ENCODE data around the gene ADD2. TPM values are rescaled to one million over a fixed set of nuclear protein-coding genes. Genes with fewer than 3 reads are reported as not detected.
A peak's percentile ranks its signal among the peaks of the same experiment; 100 is the strongest.

Gene ADD2
- total RNA-seq, 1 donor from 2014 or later = 2.3 TPM

DNA sequence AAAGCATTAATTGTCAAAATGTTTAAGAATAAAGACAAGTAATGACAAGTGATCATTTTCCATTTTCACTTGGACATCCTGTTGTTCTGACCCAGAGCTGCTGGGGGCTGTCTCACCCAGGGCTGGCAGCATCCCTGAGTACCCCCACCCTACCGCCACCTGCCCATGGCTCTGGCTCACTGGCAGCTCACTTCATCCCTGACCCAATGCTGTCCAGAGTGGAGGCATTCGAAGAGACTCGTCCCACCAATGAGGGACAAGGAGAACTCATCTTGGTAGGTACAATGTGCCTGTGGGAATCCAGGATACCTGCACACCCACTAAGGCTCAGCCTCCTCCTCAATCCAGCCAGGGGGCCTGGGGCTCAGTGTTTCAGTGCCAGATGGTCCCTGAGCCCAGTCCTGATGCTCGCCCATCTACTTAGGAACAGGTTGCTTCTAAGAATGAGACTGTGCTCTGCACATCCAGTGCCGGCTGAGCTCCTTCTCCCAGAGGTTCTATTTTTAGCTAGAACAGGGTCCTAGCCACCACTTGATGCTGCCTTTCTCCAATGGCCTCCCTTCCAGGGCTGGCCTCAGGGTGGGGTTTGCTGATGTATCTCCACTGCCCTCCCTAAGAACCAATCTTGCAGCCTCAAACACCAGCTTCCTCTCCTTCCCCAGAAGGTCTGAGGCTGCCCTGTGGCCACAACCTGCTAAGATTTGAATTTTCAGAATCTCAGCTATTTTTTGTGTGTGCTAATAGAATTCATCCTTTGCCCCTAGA, 53.7 kb downstream of the ADD2 start:
- ATAC-seq (no peak), DNase-seq (ENCODE audit: missing footprints) (no peak)
- intact Hi-C loops (cut with DNase I) = no loop called here

DNA sequence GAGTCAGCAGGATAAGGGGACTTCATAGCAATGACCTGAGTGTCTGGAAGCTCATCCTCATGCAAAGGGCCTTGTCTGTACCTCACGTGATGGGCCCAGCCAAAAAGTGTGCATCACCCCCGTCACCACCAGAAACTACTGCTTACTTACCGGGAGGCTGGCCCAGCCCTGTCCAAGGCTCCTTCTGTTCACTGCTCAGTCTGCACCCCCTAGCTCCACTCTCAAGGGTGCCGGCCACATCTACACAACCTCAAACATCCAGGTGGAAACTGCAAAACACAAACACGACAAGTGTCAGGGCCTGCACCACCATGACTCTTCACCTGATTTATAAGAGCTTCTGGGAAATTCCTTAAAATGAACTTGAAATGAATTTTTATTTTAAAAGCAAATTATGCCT, 55.1 kb downstream of the ADD2 start:
- ATAC-seq = no peak
- no peak for DNase-seq (ENCODE audit: missing footprints)
- intact Hi-C loops (cut with DNase I) = no loop called here

DNA sequence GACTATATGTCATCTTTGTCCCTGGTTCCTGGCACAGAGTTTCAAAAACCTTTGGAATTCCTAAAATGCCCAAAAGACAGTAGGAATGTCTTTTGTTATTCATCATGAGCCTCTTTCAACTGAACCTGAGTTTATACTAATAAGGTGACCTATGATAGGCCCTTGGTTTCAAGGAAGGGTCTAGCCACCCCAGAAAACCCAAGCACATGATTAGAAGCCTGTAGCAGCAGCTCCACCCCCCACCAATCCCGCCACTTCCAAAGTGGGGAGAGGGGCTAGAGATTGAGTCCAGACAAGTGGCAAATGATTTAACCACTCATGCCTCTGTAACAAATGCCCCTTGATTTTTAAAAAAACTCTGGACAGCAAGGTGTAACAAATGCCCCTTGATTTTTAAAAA, 56.8 kb downstream of the ADD2 start:
- DNase-seq (ENCODE audit: missing footprints) (no peak), ATAC-seq (no peak)

DNA sequence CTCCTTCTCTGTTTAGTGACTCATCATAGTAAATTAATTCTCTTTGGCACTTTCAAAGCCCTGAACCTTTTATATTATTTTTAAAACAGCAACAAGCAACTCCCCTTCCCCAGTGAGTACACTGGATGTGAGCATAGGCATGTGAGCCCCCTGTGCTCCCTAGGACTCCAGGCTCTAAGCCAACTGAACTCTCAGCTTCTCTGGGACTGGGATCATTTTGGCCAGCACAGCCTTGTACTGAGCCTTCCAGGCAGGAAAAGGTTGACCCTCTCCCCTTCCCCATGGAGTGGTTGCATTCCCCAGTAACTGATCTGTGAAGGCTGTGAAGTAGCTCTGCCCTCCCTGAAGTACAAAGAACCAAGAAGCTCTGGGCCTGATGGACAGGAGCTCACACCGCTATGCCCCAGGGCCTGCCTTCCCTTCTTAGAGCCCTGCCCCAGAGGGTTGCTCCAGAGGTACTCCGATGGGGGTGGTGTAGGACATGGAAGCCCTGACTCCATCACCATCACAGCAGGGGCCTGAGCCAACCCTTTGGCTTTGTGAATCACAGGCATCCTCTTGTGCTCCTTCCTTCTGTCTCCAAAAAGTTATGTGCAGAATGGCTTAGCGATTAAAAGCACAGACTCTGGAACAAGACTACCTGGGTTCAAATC, 57.8 kb downstream of the ADD2 start:
- no peak for ATAC-seq

More for the DNA sequence above, 56.8 kb downstream of the ADD2 start:
- intact Hi-C loops (cut with DNase I) = no loop called here

DNA sequence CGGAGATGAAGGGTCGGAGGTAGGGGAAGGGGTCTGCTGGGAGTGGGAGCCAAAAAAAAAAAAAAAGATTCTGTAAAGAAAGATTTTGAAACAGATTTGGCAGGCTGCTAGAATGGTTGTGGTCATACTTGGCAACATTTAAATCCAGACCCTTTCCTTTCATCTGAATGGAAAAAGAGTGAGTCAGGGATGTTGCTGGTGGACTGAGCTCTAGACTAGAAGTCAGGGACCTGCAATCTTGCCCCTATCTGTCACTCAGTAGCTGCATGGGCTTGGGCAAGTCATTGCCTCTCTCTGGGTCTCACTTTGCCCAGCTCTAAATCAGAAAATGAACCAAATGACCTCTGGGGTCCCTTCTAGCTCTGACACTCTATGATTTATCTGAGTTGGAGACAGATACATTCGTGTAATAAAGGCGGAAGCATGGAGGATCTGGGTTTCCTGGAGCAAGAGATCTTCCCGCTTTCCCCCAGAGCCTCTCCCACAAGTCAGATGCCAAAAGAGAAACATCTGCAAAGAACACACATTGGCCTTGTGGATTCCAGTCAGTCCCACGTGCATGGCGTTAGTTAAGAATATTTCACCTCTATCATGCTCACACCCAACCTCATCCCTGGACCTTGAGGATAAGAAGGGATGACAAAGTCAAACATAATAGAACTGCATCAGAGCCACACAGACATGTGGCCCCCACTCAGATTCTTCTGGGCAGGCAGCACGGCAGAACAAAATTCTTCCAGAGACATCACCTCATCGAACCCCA, 58.5 kb downstream of the ADD2 start:
- intact Hi-C loops (cut with DNase I) = no loop called here
- no peak for ATAC-seq
- DNase-seq (ENCODE audit: missing footprints) = no peak

More for the DNA sequence above, 57.8 kb downstream of the ADD2 start:
- DNase-seq (ENCODE audit: missing footprints) = no peak
- intact Hi-C loops (cut with DNase I) = no loop called here

DNA sequence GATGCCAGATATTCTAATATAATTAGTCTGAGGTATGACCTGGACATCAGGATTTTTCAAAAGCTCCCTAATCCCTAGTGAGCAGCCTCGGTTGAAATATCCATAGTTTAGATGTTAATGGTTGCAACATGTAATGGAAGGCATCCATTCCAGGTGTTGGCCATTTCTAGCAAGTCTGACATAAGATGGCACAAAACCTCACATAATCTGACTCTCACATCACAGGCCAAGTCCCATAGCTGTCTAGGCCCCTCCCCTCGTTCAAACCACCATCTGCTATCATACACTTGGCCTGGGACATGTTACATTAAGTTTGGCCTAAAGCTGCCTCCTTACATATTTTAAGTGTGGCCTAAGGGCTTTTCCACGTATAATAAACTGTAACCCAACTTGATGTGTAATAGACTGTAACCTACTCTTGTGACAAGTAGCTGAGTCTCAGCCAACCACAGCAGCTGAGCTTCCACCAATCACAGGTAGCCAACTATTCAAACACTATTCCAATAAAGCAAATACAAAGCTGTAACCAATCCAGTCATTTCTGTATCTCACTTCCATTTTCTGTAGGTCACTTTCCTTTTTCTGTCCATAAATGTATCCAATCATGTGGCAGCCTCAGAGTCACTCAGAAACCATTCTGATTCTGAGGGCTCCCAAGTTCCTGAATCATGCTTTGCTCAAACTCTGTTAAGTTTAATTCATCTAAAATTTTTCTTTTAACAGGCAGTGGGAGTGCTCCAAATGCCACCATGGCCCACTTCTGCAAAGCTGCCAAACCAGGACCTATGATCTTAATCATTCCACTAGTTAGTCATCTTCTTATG, 59.4 kb downstream of the ADD2 start:
- no peak for ATAC-seq

DNA sequence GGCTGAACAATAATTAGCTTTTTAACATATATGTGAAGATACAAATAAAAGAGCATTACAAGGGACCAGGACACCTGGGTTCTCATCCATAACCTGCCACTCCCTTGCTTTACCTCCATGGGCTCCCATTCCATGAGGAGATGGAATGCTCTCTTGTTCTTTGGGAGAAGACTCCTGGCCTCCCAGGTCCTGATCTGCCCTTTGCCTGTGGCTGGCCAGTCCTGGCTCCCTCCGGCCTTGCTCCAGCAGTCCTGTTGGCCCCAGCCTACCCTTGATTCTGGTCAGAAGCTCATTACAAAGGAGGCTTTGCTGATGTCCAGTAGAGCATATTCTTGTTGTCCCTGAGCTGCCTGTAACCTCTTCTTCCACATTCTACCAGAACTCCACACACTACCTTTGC, 60.3 kb downstream of the ADD2 start:
- DNase-seq (ENCODE audit: missing footprints) (no peak), ATAC-seq (no peak)
- intact Hi-C loops (cut with DNase I) = no loop called here

More for the DNA sequence above, 59.4 kb downstream of the ADD2 start:
- DNase-seq (ENCODE audit: missing footprints) = no peak
- intact Hi-C loops (cut with DNase I) = no loop called here

DNA sequence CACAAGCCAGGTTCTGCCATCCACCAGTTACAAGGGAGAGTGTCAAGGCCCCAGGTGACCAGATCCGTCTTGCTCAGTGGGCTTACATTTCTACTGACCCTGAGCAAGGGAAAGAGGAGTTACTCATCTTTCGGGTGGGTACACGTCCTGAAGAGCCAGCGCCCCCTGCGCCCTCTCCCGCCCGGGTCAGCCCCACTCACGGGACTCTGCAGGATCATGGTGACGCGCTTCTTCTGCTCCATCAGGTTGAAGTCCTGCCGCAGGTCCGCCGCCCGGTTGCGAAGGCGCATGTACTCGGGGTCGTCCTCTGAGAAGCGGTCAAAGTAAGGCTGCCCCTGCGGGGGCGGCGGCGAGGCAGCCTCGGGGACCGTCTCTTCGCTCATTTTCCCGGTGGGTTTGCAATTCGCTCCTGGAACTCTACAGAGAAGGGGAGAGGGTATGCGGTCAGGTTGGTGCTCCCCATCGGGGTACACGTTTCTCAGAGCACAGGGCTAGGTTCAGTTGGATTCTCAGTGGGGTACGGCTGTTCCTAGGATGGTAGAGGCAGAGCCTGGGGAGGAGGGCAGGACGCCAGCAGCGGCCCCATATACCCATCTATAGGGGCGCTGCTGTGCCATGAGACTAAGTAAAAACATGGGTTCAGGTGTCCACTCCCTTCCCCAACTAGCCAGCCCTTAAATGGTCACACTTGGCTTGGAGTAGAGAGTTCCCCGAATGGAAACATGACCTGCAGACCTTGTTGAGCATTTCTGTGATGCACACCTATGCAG, 61.8 kb downstream of the ADD2 start:
- no peak for ATAC-seq
- no peak for DNase-seq (ENCODE audit: missing footprints)
- intact Hi-C loops (cut with DNase I) = no loop called here

DNA sequence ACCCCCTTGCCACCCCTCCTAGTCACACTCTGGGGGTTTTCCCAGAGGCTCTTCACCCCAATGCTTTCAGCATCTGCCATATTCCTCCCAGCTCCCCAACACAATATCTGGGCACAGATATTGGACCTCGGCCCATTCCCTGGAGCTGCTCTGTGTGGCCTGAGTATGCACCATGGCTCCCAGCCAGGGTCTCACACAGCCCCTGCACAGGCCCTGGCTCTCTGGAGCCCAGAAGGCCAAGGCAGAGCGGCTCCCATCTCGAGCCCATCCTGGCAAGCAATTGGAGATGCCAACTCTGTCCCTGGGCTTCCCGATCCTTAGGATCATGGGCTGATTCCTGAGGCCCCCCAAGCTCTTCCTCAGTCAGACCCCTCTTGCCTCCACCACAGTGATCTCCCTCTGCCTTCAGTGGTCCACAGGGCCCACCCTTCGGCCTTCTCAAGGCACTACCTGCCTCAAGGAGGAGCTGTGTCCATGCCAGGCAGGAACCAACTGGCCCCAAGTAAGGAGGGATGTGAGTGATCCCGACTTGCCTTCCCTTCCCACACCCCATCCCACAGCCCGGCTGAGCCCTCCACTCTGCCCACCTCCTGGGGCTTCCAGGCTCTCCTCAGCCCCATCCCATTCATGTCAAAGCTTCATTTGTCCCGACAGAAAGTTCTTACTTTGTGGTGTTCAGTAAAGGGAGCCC, 62.7 kb downstream of the ADD2 start:
- intact Hi-C loops (cut with DNase I) = no loop called here
- ATAC-seq (no peak), DNase-seq (ENCODE audit: missing footprints) (no peak)

DNA sequence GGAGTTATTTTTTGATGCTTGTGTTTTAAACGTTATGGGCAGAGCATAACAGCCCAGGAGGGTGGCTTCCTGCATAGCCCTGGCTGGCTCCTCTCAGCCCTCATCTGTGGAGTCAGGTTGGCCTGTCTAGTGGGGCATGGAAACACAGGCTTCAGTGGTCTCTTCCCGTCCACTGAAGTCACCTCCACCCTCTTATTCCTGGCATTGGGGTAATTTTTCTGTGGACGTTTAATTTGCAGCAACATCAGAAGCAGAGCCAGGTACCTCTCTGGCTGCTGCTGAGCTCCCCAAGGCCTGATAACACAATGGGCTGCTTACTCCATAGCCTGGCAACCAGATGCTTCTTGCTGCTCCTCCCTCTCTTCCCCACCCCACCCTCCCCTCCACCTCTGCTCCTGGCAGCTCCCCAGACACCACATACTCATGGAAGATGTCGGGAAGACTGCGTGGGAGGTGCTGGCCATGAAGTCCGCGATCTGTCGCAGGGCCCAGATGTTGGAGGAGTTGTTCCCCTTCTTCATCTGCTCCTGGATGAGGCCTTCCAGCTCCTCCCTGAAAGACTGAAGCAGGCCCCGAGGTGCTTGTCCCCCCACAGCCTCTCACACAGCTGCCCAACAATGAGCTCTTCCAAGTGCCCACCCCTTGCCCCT, 64.0 kb downstream of the ADD2 start:
- ATAC-seq (no peak), DNase-seq (ENCODE audit: missing footprints) (no peak)
- intact Hi-C loops (cut with DNase I) = no loop called here

DNA sequence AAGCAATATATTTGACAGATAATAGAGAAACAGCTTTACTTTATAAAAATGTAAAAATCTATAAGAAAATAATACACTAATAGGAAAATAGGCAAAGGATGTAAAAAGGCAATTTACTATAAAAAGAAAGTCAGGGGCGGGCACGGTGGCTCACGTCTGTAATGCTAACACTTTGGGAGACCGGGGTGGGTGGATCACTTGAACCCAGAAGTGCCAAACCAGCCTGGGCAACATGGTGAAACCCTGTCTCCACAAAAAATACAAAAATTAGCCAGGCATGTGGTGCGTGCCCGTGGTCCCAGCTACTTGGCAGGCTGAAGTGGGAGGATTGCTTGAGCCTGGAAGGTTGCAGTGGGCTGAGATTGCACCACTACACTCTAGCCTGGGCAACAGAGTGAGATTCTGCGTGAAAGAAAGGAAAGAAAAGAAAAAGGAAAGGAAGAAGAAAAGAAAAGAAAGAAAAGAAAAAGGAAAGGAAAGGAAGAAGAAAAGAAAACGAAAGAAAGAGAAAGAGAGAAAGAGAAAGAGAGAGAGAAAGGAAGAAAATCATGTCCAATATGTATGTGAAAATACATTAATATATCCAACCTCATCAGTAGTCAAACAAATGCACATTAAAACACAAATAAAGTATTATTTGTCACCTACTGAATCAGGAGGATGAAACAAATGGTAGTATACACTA, 65.1 kb downstream of the ADD2 start:
- ATAC-seq (no peak), DNase-seq (ENCODE audit: missing footprints) (no peak)
- intact Hi-C loops (cut with DNase I) = no loop called here

DNA sequence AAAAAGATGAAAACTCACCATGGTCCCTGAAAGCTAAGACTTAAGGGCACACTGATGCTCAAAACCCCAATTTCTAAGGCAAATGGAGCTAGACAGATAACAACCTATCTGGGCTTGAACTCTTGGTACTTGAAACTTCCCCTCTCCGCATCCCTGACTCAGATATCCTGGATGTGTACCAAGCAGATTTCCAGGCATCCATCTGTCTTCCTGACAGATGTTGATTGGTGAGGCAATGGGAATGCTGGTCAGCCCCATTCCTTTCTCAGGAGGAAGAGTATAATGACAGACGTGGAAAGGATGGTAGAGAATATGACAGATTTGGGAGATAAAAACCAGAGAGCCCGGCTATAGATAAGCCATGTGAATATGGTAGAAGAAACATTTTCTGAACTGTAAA, 69.2 kb downstream of the ADD2 start:
- no peak for DNase-seq (ENCODE audit: missing footprints)
- intact Hi-C loops (cut with DNase I) = no loop called here
- ATAC-seq = no peak

DNA sequence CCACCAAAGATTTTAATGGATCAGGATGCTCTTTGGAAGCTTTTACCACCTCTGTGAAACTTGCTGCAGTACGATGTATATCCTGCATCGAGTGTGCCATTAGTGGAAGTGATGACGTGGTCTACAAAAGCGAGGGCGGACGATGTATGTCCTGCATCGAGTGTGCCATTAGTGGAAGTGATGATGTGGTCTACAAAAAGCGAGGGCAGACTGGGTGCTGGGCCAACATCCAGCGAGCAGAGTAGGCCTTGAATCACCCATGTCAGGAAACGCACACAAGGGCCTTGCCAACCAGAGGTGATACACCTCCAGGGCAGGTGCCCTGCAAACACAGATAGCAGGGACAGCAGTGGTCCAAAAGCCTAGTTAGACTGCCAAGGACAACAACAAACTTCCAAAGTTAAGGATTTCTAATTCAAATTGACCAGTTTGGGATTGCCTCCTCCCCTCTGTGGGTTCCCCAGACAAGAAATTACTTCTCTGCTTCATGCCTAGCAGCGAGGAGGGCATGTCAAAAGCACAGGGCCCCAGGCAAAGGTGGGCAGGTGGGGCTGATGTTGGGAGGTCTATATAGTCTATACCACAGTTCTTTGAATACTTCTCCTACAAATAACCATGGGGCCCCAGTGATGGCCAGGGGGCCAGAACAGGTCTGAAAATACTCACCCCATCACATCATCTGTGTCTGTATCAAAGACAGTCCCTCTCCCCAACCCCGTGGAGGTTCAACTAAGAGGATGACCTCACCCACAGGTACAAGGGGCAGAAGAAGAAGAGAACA, 70.2 kb downstream of the ADD2 start:
- no peak for ATAC-seq
- intact Hi-C loops (cut with DNase I) = no loop called here
- DNase-seq (ENCODE audit: missing footprints) = no peak

DNA sequence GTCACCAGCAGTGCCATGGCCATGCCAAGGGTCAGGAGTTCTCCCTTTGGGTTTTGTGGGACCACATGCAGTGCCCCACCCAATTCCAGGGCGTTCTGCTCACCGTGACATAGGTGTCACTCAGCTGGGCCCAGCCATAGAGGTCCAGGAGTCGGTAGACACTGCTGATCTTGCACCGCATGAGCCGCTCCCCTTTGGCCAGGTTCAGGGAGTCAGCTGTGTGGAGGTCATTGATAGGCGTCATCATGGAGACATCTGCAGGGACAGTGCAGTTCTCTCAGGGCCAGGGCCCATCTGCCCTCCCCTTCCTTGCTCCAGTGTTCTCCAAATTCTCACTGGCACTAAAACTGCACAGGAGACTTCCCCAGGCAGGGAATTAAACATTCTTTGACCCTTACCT, 71.9 kb downstream of the ADD2 start:
- intact Hi-C loops (cut with DNase I) = no loop called here
- no peak for ATAC-seq
- no peak for DNase-seq (ENCODE audit: missing footprints)

DNA sequence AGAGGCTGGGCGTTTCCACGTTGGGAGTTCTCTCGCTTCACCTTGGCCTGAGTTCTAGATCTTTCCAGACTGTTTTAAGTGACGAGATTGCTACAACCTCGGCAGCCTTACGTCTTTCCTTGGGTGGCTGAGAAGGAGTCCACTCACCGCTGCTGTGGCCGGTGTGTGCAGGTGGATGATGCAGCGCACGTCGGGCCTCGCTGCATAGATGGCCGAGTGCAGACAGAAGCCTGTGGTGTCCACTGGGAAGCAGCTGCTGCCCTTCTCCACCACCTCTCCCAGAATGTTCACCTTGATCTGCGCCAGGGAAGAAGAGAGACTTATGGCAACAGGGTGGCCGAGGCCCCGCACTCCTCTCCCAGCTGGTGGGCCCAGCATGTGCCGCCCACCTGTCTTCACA, 75.7 kb downstream of the ADD2 start:
- intact Hi-C loops (cut with DNase I) = no loop called here
- DNase-seq (ENCODE audit: missing footprints) (peak; percentile 66), ATAC-seq (no peak)

DNA sequence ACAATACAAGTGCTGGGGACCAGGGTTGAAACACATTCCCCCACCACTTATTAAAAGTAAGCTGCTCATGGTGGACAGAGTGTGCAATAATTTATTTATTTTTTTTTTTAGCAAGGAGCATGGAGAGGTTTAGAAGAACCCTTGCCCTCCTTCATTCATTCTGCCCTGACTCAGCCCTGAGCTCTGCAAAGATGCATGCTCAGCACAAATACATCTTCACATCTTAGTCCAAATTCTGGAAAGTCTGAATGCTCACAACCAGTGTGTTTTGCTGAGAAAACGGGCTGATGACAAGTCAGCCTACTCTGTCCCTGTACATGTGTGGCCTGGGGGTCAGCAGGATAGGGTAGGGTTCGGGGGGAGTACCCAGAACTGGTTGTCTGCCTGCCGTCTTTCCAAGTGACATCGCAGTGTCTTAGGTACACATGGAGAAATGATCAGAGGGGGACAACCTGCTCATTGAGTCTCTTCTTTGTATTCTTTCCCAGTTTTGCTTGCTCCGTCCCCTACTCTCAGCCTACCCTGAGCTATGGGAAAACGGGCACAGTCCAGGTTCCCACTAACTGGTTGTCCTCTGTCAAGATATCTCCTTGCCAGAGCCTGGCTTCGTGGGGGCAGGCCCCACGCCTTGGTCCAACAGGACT, 76.4 kb downstream of the ADD2 start:
- DNase-seq (ENCODE audit: missing footprints) = no peak
- intact Hi-C loops (cut with DNase I) = no loop called here
- no peak for ATAC-seq

Data from Right ventricle myocardium inferior (tissue), 1 donor.